ENCODE results near the gene WSCD2.

WSCD2 gene

DNA sequence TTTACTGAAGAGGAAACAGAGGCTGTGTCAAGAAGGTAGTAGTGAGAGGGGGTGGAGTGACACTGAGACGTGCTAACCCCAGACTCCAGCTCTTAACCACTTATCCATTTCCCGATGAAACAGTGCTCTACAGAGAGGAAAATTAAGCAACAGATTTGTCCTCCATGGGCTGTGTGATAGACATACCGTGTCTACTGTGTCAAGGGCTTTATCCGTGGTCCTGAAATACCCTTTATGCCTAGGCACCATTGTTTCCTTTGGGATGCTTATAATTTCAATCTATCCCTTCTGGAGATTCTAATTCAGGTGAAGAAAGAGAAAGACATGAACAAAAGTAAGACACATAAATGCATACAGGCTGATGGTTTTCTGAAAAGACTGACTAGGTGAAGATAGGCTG lies 138.4 kb downstream of the WSCD2 start:
- no peak for DNase-seq (ENCODE audit: low read depth)

DNA sequence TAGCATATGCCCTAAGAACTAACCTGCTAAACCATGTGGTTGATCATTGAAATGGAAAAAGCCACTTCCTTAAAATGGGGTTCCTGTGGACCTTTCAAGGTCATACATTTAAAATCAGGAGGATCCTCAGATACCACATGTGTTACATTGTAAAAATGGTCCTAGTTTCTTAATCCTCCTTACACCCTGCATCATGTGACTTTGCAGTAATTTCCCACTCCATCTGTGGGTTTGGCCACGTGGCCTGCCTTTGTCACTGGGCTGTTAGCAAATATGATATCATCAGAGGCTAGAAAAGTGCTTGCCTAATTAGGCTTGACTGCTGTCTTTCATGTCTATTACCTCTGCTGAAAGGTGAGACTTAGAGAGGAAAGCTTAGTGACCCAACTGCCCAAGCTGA lies 139.3 kb downstream of the WSCD2 start:
- no peak for DNase-seq (ENCODE audit: low read depth)

DNA sequence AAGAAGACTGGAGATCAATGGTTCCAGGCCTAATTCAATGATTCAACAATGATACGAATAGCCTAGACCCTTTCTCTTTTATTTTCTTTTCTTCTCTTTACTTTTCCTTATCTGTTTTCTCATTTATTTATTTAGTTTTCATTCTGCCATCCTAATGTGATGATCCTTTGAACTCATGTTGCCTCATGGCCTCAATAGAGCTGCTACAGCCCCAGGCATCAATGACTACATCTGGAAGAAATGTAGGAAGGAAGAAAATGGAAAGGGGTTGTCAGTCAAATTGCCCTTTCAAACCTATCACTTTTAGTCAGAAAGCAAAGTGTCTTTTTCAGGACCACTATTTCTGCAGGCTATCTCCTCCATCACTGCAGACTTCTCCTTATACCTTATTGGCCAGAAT lies 140.1 kb downstream of the WSCD2 start:
- DNase-seq (ENCODE audit: low read depth) = no peak

DNA sequence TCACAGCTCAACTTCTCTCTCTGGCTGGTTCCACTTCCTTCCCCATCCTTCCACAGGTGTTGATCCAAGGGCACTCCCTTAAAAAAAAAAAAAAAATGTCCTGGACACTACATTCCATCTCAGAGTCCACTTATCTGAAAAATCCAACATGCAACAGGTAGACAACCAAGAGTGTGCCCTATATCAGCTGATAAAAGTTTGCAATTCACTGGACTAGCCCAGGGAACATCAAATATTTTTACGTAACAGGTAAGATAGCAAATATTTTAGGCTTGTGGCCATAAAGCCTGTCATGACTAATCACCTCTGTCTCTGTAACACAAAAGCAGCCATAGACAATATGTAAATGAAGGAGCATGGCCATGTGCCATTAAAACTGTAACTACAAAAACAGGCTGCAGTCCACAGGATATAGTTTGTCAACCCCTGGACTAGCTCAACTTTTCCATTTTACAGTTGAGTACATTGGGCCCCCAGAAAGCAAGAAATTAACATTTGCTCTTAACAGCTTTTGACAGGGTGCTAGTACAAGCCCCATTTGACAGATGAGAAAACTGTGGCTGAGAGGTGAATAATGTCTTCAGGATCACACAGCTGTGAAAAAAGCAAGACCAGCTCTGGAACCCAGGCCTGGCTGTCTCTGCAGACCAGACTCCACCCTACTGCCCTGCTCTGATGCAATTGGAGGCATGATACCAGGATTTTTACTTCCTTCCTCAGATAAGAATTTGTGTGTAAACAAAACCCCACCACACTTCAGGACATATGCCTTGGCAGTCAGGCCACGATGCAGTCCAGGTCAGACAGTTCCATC lies 141.2 kb downstream of the WSCD2 start:
- DNase-seq (ENCODE audit: low read depth) = no peak

DNA sequence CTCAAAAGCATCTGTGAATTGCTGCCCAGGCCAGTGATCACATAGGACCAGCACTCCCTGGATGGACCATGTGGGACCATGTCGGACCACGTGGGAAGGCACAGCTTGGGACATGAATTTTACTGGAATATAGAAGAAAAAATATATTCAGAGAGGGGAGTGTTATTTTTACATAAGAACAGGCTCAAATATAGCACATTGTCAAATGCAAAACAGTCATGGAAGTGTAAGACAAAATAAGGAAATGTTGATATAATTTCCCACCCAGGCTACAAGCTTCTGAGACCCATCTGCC lies 141.7 kb downstream of the WSCD2 start:
- DNase-seq (ENCODE audit: low read depth) = no peak

DNA sequence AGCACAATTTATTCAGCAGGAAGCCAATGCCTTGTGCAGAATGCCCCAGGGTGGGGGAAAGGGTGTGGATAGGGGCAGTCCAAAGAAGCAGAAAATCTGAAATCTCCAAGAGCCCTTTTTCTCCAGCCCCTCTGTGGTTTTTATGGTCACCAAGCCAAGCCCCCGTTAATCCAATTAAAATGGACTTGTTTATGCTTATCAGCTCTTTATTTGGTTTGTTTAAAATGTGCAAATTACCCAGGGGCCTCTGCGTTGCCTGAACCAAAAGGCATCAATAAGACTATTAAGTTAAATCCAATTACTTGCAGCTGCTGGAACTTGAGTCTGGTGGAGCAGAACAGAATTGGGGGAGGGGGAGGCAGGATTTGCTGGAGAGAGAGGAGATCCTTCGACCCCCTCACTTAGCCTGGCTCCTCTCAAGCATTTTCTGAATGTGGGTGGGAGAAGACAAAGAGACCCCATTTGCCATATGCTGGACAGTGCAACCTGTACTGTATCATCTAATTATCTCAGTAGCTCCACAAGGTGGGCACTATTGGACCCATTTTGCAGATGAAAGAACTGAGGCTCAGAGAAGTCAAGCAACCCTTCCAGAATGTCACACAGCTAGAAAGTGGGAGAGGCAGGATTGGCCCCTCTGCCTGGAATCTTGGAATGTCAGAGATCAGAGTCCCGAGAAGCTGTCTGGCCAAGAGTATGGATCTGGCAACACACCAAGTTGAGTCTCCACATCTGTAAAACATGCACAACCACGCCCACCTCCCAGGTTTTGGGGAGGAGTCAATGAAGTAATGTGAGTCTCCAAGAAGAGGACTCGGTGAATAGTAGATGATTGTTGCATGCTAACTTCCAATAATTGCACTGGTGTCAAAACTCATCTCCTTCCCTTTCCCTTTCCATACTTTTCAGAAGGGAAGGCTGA lies 143.1 kb downstream of the WSCD2 start:
- no peak for DNase-seq (ENCODE audit: low read depth)

DNA sequence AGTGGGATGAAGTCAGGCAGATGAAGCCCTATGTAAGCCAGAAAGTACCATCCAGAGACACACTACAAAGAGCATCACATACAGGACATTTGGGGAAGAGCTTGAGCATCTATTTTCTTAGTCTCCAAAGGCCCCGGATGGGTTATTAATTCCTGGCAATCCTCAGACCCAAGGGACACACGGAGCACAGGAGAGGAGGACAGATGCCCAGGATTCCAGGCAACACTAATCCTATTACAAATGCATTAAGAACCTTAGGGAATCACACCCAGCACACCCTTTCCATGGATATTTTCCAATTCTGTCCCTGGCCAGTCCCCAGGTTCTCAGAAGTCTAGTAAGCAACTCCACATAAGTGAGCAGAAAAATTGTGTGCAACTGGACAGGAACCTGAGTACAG lies 144.1 kb downstream of the WSCD2 start:
- no peak for DNase-seq (ENCODE audit: low read depth)

DNA sequence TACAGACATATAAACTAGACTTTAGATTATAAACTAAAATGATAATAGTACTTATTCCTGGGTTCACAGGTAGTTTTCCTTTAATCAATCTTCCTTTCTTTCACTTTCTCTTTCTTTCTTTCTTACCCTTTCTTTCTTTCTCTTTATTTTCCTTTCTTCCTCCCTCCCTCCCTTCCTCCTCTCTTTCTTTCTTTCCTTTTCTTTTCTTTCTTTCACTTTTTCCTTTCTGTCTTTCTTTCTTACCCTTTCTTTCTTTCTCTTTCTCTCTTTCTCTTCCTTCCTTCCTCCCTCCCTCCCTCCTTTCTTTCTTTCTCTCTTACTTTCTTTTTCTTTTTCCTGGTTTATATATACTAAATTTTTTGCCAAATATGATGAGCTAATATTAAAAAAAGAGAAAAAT lies 148.5 kb downstream of the WSCD2 start:
- no peak for DNase-seq (ENCODE audit: low read depth)

DNA sequence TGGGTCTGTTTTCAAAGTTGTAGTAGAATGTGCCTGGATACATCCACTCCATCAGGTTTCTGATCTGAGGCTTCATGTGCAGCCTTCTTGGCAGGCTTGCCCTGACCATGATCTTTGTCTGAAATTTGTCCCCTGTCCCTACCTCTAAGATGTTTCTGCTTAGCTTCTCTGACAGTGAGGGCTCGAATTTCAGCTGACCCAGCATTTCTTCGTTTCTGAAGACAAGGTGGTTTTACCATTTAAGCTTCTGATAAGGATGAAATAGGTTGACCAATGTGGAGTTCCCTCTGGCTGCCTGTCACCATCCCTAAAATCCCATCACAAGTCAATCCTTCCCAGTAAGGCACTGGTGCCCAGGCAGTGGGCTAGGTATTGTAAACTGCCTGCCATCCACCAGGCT lies 153.1 kb downstream of the WSCD2 start:
- DNase-seq (ENCODE audit: low read depth) = no peak

DNA sequence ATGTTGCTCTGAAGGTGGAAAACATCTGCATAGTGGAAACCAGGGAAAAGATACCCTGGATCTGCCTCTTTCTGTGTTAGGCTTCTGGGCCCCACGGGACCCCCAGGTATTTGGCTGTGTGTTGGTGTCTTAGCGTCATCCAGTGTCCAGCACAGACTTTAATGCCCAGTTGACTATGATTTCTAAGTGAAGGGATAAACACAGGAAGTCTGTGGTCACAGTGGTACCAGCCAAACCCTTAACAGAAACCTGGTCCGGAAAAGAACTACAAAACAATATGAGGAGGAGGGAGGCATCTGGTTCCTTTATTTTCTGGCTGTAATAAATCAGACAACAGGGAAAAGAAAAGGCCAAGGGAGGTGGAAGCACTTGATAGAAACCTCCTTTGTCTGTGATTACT lies 153.6 kb downstream of the WSCD2 start:
- no peak for DNase-seq (ENCODE audit: low read depth)

DNA sequence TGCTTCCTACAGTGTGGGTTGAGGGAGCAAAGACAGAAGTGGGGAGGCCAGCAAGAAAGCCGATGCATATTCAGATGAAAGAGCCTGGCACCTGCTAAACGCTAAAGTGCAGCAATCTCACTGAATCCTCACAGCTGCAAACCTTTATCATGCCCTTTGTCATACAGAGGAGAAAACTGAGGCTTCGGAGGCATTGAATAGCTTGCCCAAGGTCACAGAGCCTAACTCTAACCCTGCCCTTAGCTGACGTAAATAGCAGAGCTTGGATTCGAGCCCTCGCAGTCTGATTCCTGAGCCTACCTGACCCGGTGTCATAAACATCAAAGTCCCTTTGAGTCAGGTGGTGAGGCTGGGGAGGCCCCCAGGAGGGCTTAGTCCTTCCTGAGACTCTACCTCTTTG lies 155.1 kb downstream of the WSCD2 start:
- no peak for DNase-seq (ENCODE audit: low read depth)

DNA sequence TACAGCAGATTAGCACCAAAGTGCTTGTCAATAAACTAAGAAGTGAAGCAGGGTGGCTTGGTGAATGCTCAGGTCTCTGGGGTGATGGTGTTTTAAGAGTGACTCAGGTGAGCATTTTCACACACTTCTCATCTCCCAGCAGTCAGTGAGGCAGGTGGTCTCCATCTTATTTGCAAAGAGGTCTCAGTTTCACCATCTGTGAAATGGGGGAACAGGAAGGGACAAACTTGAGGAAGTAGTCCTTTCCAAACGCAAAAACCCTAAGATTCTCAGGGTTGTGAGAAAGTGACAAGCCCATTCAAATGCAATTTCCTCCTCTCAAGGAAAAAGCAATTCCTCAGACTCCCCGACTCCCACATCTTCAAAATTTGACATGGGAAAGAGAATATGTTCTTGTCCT lies 155.9 kb downstream of the WSCD2 start:
- DNase-seq (ENCODE audit: low read depth) = no peak

DNA sequence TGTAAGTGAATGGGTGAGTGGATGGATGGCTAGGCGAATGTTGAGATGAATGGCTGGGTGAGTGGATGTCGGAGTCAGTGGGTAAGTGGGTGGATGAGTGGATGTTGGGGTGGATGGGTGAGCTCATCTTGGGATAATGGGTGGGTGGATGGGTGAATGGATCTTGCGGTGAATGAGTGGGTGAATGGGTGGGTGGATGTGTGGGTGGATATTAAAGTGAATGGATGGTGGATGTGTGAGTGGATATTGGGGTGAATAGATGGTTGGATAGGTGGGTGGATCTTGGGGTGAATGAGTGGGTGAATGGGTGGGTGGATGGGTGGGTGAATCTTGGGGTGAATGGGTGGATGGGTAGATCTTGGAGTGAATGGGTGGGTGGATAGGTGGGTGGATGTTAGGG lies 158.1 kb downstream of the WSCD2 start:
- no peak for DNase-seq (ENCODE audit: low read depth)

DNA sequence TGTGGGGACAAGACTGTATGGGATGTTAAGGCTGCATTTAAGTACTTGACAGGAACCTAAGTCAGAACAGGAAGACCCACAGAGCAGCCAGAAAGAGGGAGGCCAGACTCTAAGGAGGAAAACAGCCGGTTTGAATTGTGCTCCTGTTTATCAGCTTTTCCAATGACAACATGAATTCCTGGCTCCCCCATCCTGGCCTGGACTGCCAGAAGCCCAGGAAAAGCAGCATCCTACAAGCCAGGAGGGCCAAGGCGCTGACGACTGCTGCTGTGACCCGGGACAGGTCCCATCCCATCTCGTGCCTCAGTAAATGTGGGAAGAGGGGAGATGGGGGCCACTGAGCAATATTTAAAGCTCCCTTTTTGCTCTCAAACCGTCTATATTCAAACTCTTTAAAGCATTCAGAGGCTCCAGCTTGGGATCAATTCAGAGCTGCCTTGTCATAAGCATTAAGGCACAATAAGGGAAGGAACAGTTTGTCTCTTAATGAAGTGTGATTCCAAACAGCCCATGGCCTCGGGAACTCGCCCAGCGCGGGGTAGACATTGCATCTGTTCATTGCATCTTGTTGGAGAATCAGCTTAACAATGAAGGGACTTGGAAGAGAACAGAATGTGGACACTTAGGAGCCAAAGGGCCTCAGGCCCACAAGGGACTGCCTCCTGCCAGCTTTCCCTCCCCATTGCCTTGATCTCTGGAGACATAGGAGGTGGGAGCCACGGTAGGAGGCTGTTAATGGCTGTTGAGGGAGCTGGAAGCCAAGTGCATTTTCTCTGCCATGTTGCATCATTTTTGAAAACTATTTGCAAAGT lies 160.5 kb downstream of the WSCD2 start:
- no peak for DNase-seq (ENCODE audit: low read depth)

DNA sequence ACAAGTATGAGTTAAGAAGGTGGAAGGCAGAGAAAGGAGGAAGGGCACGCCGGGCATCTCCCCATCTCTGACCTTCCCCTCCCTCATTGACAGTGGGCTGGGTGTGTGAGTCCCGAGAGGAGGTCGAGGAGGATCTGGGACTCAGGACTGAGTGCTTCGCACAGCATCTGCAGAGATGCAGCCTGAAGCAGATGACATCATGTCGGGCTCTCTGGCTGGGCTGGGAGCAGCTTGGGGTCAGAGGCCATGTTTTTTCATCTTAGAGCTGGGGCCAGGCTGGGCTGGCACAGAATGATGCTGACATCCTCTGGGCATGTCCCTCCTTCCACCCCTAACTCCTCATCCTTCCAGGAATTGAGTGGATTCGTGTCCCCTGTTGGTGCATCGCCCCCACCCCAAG lies 166.6 kb downstream of the WSCD2 start:
- DNase-seq (ENCODE audit: low read depth) = no peak

DNA sequence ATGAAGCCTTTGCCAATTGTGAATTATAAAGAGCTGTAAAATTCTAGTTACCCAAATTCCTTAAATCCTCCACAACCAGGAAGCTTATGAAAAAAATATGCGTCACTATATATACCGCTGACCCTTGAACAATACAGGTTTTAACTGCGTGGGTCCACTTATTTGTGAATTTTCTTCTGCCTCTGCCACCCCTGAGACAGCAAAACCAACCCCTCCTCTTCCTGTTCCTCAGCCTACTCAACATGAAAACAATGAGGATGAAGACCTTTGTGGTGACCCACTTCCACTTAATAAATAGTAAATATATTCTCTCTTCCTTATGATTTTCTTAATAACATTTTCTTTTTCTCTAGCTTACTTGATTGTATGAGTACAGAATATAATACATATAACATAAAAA lies 167.9 kb downstream of the WSCD2 start:
- DNase-seq (ENCODE audit: low read depth) = no peak

DNA sequence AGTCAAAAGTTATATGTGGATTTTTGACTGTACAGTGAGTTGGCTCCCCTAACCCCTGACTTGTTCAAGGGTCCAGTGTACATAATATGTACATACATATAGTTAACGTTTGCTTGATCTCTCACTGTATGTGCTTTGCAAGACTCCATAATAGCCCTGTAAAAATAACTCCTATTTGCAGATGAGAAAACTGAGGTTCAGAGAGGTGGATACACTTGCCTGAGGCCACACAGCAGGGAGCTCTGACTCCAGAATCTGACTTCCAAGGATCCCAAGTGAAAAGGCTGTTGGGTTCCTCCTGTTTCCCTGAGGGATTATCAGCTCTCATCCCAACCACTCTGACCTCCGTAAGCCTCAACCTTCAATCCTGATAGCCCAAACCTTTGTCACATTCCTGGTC lies 168.3 kb downstream of the WSCD2 start:
- DNase-seq (ENCODE audit: low read depth) = no peak

DNA sequence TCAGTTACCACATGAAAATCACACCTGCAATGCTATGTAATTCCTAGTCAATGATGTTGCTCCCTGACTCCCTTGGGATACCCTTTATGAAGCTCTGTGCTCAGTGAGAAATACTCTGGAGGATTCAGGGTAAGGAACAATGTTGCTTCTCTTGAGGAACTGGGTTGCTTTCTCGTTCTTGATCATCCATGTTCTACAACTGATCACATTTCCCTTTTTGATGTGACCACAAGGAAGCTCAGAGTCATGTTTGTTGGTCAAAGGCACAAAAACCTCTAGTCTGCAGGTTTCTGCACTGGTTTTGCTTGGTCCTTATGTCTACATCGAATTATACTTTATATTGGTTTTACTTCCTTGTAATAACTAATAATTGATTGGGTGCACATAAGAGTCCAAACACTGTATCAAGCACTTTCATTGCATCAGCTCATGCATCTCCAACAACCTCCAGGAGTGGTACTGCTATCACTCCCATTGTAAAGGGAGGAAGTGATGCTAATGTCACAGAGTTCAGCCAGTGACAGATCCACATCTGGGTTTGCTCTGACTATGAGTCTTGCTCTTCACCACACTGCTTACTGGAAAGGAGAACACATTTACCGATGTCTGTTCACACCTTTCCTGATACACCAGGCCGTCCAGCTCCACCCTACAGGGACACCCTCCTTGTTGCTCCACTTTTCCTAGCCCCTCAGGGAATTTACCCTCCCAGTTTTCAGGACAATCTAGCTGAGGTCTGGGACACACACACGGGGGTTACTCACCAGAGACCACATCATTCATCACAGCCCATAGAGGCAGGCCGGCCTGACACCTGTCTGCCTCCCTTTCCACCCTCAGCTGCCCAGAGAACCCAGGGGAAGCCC lies 169.0 kb downstream of the WSCD2 start:
- no peak for DNase-seq (ENCODE audit: low read depth)

DNA sequence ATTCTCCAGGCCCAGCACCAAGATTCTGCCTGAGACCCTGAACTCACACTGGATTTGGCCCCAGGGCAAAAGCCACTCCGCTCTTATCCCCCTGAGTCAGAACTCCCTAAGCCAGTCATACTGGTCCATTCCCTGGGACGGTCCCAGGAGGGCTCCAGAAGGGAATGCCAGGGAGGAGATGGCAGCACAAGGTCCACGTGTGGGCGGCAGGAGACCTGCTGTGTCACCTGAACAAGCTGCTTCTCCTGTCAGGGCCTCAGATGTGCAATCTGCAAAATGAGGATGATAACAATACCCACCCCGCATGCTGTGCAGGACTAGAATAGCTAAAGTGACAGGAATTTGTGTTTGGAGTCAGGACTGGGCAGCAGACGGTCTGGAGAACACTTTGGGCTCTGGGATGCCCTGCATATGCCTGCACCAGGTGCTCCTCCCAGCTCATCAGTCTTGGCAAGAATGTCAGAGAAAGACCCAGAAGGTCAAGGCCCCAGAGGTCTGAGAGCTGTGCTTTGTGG lies 169.7 kb downstream of the WSCD2 start:
- no peak for DNase-seq (ENCODE audit: low read depth)

DNA sequence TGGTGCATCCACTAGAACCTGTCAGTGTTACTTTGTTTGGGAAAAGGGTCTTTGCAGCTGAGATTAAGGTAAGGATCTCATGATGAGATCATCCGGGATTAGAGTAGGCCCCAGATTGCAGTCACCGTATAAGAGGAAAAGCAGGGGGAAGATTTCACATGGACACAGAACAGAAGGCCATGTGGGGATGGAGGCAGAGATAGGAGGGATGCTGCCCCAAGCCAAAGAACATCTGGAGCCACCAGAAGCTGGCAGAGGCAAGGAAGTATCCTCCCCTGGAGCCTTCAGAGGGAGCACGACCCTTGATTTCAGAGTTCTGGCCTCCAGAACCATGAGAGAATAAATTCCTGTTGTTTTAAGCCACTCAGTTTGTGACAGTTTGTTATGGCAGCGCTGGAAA lies 170.4 kb downstream of the WSCD2 start:
- DNase-seq (ENCODE audit: low read depth) = no peak

Data from HS-27A (cell line).